NOMO-1 (cell line): ENCODE measurements around the gene NLRP6.

Experiments
- DNase-seq, 2 experiments: peaks; one replicate each; lab custom pipeline; 2025; ENCODE audit not compliant: unreplicated experiment in 2 of 2; lab: John Stamatoyannopoulos, UW

Gene NLRP6

DNA sequence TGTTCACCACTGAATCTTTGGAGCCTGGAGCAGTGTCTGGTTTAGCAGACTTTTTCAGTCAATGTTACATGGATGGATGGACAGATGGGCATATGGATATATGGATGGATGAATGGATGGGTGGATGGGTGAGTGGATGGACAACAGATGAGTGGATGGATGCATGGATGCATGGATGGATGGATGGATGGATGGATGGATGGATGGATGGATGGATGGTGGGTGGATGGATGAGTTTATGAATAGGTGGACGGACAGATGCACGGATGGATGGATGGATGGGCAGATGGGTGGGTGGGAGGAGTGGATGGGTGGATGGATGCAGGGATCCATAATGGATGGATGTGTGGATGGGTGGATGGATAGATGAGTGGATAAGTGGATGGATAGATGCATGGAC, 22.4 kb upstream of the NLRP6 start:
- DNase-seq, result no peak

DNA sequence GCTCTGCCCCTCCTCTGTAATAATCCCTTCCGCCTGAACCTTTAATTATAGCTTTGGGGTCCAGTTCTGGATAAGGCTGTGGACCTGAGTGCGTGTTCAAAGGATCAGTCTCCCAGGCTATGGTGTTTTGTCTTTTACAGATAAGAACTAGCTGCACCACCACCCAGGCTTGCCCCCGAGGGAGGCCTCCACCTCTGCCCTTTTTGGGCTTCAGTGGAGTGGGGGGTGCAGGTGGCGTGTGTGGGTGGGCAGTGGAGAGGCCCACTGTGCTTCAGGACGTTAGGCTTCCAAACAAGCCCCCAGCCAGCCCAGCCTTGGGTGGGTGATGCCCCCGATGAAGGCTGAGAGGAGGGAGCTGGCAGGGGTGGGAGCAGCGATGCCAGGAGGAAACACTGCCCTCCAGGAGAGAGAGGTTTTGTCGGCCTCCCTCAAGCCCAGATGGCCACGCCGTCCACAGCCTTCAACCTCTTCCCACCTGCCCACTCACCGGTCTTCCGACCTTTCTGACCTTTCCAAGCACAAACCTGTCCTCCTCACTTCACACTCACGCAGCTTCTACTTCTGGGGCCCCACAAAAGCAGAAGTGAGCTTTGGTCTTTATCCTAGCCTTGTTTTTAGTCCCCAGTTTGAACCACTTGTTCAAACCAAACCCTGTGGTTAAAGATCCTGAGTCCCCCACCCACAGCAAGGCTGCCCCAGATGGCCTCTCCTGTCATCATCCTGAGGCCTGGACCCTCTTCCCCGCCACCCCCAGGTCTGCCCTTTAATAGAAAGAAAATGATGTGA, 21.1 kb upstream of the NLRP6 start:
- DNase-seq, result peak; percentile 38 to 63

DNA sequence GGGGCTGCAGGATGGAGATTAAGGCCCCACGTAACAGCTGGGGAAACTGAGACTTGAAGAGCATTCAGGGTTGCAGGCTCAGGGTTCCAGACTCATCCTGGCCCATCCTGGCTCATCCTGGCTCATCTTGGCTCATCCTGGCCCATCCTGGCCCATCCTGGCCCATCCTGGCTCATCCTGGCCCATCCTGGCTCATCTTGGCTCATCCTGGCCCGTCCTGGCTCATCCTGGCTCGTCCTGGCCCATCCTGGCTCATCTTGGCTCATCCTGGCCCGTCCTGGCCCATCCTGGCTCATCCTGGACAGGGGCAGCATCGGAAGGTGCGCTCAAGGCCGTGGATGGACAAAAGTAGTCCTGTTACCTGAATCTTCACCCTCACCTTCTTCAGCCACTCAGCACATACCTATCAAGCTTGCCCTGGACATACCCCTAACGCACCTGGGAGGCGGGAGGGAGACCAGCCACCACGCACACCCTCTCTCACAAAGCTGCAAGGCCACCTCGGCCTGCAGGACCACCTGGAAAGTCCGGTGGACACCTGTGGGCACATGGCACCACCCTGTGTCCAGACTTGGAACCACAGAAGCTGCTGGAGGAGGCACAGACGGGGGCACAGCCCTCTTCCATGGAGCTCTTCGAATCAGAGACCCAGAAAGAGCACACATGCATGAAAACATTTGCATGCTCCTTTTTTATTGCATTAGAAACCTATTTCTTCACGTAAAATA, 20.3 kb upstream of the NLRP6 start:
- DNase-seq, result no peak

DNA sequence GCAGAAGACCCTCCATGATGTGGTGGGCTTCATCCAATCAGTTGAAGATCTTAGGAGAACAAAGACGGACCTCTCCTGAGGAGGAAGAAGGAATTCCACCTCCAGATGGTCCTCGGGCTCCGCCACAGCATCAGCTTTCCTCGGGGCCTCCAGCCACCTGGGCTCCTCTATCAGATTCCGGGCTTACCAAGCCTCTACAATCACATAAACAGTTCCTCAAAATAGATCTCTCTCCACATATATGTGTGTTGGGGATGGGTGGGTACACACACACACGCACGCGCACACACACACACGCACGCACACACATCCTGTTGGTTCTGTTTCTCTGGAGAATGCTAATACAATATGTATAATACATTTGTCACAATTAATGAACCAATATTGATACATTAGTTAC, 18.8 kb upstream of the NLRP6 start:
- no peak for DNase-seq

DNA sequence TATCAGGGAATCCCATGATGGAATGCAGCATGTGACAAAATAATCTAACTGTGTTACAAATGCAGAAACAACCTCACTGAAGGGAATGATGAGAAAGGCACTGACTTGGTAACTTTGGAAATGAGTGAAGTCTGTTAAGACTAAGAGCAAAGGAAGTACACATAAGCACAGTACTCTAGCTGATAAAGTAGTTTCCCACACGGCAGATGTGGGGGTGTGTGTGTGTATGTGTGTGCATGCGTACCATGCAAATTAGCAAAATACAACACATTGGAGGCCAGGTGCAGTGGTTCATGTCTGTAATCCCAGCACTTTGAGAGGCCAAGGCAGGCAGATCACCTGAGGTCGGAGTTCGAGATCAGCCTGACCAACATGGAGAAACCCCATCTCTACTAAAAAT, 16.6 kb upstream of the NLRP6 start:
- no peak for DNase-seq

DNA sequence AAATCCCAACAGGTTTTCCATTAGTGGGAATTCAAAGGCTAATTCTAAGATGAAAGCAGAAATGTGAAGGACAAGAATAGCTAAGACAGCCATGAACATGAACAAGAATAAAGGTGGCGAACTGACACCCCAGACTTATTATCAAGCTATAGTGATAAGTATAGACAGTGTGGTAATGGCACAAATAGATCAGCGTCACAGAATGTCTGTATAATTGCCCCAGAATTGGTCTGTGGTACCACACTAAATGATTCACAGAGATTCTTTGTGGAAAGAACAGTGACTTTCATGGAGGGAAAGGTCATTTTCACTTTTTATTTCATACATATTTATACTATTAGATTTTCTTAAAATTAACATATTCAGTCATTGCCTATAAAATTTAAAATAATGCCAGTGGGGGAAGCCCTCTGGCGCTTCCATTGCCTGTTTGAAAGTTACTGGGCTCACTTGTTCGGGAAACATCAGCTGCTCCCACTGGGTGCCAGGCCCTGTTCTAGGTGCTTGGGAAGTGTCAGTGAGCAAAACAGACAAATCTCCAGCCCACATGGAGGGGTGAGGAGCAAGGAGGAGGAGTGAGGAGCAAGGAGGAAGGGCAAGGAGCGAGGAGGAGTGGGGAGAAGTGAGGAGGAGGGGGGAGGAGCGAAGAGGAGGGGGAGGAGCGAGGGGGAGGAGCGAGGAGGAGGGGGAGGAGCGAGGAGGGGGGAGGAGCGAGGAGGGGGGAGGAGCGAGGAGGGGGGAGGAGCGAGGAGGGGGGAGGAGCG, 11.3 kb upstream of the NLRP6 start:
- DNase-seq, result peak in 1 of 2 experiments; percentile 27

DNA sequence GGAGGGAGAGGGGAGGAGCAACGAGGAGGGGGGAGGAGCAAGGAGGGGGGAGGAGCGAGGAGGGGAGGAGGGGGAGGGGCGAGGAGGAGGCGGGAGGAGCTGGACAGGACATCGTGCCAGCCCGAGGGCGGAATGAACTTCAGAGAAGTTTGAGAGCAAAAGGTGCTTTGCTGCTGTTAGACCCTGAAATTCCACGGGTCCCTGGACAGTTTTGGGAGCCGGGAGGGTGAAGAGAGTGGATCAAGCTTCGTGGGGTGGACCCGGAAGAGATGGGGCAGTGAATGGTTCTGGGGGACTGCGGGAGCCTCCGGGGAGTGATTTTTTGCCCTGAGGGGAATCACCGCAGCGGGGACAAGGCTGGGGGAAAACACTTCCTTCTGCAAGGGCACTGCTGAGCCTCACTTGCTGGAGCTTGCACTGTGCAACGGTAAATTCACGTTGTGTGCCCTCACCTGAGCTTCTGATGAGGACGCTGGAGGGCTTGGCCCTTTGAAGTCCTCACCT, 10.7 kb upstream of the NLRP6 start:
- peak; percentile 4 to 65 for DNase-seq

DNA sequence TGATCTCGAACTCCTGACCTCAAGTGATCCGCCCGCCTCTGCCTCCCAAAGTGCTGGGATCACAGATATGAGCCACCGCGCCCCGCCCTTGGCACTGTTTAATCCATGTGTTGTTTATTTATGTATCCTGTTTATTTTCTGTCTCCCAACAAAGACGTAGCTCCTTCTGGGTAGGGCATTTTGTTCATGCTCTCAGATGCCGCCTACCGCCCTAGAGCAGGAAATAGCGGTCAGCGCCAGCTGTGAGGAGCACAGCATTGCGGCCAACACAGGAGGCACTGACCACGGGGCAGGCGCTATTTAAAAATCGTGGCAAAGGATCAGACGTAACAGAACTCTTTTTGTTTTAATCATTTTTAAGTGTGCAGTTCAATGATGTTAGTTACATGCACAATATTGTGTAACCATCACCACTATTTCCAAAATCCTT, 9.5 kb upstream of the NLRP6 start:
- peak; percentile 78 to 90 for DNase-seq

DNA sequence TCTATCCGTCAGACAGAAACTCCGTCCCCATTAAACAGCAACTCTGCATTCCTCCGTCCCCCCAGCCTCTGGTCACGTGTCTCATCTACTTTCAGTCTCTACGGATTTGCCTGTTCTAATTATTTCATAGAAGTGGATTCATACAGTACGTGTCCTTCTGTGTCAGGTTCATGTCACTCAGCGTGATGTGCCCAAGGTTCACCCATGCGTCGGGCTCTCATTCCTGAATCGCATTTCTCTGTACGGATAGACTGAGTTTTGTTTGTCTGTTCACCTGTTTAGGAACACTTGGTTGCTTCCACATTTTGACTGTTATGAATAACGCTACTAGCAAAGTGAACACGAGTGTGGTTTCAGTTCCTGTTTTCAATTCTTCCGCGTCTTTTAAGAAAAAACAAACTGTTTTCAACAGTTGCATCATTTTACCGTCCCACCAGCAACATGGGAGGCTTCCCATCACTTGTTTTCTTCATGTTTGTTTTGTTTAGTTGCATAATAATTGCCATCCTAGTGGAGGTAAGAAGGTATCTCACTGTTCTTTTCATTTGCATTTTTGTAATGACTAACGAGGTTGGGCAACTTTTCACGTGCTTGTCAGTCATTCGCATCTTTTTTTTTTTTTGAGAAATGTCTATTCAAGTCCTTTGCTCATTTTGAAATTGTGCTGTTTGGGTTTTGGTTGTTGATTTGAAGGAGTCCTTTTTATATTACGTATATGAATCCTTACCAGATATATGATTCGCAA, 8.9 kb upstream of the NLRP6 start:
- peak; percentile 78 to 96 for DNase-seq

DNA sequence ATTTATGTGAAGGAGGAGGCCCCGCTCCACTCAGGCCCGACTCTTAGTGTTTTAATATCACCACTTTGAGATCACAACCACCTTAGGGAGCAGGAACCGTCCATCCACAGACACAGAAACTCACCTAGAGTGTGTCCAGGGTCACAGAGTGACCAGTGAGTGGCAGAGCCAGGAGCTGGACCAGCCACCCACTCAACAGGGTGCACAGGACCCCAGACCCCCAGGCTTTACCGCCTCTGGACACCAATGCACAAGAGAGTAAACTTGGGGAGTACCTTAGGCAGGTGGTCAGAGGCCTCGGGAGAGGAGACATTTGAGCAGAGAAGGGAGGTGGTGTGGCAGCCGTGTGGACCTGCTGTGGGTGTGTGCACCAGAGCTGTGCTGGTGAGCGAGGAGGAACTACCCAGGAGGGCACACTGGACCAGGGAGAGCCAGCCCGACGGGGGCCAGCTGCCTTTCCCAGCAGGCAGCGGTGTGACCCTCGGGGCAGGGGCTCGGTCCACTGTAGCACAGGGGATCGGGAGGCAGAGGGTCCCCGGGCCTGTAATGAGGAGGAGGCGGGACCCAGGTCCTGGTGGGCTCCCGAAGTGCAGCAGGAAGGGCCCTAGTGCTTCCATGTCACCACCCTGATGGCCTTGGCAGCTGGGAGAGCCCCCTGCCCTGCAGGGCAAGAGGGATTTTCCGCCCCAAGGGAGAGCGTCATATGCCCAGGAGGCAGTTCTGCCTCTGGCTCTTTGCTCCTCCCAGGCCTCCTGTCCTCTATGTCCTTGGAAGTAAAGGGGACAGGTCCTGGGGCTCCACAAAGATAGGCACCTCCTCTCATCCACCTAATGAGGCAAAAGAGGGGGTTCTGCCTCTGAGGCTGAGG, 7.5 kb upstream of the NLRP6 start:
- DNase-seq, result no peak

DNA sequence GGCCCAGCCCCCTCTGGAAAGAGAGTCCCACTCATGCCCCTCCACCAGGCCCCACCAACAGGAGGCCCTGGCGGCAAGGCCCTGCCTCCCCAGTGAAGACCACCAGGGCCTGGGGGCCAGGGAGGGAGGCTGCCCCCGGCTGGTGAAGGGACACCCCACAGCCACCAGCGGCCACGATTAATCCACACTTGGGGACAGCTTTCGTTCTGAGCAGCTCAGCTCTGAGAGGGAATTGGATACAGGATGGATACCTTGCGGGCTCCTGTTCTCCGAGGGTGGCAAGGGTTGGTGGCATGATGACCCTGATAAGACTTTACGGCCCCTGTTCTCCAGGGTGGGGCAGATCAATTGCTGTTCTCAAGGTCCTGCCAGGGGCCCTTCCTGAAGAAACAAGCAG, 6.9 kb upstream of the NLRP6 start:
- no peak for DNase-seq

DNA sequence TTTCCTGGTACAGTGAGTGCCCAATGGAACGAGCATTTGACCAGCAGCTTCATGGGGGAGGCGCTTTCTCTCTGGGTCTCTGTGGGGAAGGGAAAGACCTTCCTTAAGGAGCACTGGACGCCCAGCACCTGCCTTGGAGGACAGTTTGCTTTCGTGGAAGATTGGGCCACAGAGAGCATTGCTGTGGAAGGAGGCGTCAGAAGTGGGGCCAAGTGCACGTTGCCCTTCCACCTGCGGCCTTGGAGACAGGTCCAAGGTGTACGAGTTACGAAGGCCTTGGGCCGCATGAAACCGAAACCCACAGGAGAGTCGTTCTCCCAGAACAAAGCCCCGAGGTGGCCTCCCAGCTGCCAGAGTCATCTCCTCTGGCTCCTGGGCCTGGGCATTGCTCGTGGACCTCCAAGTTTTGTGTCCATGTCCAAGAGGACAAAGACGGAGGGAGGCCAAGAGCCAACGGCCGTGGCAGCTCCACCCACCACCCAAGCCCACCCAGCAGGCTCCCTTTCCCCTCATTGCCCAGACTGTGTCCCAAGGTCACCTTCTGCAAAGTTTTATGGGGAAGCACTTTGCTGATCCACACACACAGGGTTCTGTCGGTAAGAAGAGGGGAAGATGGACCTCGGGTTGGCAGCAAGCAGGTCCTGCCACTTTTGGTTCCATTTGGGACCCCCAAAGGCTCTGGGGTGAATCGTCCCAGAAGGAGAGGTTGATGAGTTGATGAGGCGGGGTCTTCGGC, 5.8 kb upstream of the NLRP6 start:
- no peak for DNase-seq

DNA sequence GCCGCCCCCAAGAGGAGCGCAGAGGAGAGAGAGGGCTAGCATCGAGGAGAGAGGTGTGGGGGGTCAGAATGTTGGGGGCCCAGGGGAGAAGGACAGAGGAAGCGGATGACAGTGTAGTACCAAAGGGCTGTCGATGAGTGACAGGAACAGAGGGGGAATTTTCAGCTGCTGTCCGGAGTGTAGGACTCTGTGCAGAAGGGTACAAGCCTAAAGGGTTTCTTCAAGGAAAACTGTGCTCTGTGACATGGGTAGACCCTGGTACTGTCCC, 5.3 kb upstream of the NLRP6 start:
- DNase-seq, result no peak

DNA sequence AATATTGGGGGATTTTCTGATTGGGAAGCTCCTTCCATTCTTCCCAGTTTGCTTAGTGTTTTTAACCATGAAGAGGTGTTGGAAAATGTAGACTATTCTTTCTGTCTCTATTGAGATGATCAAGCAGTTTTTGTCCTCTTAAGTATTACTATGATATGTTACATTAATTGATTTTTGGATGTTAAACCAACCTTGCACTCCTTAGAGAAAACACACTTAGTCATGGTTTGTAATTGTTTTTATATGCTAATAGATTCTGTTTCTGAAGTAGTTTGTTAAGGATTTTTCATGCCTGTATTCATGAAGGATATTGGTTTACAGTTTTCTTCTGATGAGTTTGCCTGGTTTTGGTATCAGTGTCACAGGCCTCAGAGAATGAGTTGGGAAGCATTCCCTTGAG, 2.0 kb upstream of the NLRP6 start:
- no peak for DNase-seq

DNA sequence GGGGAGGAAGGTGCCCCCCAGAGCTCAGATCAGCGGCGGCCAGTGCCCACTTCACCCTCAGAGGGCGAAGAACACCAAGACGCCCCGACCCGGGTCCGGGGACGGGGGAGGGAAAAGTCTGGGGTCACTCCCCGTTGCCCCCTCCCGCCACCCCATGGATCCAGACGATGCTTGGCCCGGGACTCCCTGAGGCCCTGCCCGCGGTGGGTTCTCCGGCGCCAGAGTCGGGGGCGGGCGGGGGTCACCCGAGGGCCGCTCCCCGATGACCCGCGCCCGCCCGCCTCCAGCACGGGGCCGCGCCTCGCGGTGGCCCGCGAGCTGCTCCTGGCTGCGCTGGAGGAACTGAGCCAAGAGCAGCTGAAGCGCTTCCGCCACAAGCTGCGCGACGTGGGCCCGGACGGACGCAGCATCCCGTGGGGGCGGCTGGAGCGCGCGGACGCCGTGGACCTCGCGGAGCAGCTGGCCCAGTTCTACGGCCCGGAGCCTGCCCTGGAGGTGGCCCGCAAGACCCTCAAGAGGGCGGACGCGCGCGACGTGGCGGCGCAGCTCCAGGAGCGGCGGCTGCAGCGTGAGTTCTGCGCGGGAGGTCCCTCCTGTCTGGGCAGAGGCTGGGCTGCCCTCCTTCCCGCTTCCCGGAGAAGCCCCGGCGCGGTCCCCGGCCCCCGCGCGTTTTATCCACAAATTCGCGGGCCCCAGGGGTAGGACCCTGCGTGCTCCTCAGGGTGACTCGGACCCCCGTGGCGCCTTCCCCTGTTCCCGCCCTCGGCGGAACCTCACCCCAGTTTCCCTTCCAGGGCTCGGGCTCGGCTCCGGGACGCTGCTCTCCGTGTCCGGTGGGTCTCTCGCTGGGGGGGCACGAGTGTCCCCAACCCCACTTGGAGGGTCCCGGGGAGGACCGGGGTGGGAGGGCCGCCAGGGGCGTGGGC, 1.1 kb downstream of the NLRP6 start:
- DNase-seq, result peak in 1 of 2 experiments; percentile 5

DNA sequence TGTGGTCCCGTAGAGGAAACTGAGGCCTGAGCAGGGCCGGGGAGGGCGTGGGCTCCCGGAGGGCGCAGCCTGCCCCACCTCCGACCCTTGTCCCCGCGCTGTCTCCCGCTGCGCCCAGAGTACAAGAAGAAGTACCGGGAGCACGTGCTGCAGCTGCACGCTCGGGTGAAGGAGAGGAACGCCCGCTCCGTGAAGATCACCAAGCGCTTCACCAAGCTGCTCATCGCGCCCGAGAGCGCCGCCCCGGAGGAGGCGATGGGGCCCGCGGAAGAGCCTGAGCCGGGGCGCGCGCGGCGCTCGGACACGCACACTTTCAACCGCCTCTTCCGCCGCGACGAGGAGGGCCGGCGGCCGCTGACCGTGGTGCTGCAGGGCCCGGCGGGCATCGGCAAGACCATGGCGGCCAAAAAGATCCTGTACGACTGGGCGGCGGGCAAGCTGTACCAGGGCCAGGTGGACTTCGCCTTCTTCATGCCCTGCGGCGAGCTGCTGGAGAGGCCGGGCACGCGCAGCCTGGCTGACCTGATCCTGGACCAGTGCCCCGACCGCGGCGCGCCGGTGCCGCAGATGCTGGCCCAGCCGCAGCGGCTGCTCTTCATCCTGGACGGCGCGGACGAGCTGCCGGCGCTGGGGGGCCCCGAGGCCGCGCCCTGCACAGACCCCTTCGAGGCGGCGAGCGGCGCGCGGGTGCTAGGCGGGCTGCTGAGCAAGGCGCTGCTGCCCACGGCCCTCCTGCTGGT, 1.9 kb downstream of the NLRP6 start:
- DNase-seq, result peak; percentile 40 to 48

DNA sequence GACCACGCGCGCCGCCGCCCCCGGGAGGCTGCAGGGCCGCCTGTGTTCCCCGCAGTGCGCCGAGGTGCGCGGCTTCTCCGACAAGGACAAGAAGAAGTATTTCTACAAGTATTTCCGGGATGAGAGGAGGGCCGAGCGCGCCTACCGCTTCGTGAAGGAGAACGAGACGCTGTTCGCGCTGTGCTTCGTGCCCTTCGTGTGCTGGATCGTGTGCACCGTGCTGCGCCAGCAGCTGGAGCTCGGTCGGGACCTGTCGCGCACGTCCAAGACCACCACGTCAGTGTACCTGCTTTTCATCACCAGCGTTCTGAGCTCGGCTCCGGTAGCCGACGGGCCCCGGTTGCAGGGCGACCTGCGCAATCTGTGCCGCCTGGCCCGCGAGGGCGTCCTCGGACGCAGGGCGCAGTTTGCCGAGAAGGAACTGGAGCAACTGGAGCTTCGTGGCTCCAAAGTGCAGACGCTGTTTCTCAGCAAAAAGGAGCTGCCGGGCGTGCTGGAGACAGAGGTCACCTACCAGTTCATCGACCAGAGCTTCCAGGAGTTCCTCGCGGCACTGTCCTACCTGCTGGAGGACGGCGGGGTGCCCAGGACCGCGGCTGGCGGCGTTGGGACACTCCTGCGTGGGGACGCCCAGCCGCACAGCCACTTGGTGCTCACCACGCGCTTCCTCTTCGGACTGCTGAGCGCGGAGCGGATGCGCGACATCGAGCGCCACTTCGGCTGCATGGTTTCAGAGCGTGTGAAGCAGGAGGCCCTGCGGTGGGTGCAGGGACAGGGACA, 2.7 kb downstream of the NLRP6 start:
- no peak for DNase-seq
